ENCODE data around the gene INSL3.
A peak's percentile ranks its signal among the peaks of the same experiment; 100 is the strongest.

The INSL3 gene

GRCh38 chr19:17835182-17836006 lies 14.1 kb upstream of the INSL3 start:
- no peak for TF ChIP-seq CTCF (IDR thresholded peaks at IDR 0.05; ENCODE audit: low read depth, low read length)
- no peak overlapping the region for H3K27ac ChIP-seq
- no peaks in the 10 kb centered on the region for H3K9me3 ChIP-seq (ENCODE audit: severe bottlenecking)
- H3K4me3 ChIP-seq (ENCODE audit: low read depth, low read length) = no peak overlapping the region
- H3K36me3 ChIP-seq = no peaks in the 10 kb centered on the region
- no peak for DNase-seq
- no peaks in the 10 kb centered on the region for H3K27me3 ChIP-seq (ENCODE audit: insufficient read depth, low read depth, severe bottlenecking)

- Histone ChIP-seq H3K36me3 (no peaks in the 10 kb centered on the region), H3K27me3 (ENCODE audit: insufficient read depth, low read depth, severe bottlenecking) (no peaks in the 10 kb centered on the region), H3K27ac (no peak overlapping the region), H3K9me3 (ENCODE audit: severe bottlenecking) (no peaks in the 10 kb centered on the region), H3K4me3 (ENCODE audit: low read depth, low read length) (no peak overlapping the region)
- DNase-seq = peak; percentile 18
- TF ChIP-seq CTCF (IDR thresholded peaks at IDR 0.05; ENCODE audit: low read depth, low read length) = peak; percentile 32; the same call in 1 of the 2 replicates
Measured at GRCh38 chr19:17834350-17835181, 13.2 kb upstream of the INSL3 start.

GRCh38 chr19:17832443-17833208 lies 11.3 kb upstream of the INSL3 start:
- DNase-seq = no peak
- no peaks in the 10 kb centered on the region for H3K9me3 ChIP-seq (ENCODE audit: severe bottlenecking)
- H3K27ac ChIP-seq = no peak overlapping the region
- no peaks in the 10 kb centered on the region for H3K36me3 ChIP-seq
- TF ChIP-seq CTCF (IDR thresholded peaks at IDR 0.05; ENCODE audit: low read depth, low read length) = no peak
- H3K27me3 ChIP-seq (ENCODE audit: insufficient read depth, low read depth, severe bottlenecking) = no peaks in the 10 kb centered on the region
- H3K4me3 ChIP-seq (ENCODE audit: low read depth, low read length) = no peak overlapping the region

GRCh38 chr19:17831419-17831888 lies 10.1 kb upstream of the INSL3 start:
- DNase-seq = no peak
- no peak for TF ChIP-seq CTCF (IDR thresholded peaks at IDR 0.05; ENCODE audit: low read depth, low read length)
- Histone ChIP-seq H3K4me3 (ENCODE audit: low read depth, low read length) (peak overlapping the region; percentile 30), H3K27me3 (ENCODE audit: insufficient read depth, low read depth, severe bottlenecking) (no peaks in the 10 kb centered on the region), H3K9me3 (ENCODE audit: severe bottlenecking) (no peaks in the 10 kb centered on the region), H3K27ac (no peak overlapping the region), H3K36me3 (no peaks in the 10 kb centered on the region)

GRCh38 chr19:17830567-17831418 lies 9.5 kb upstream of the INSL3 start:
- H3K9me3 ChIP-seq (ENCODE audit: severe bottlenecking) = no peaks in the 10 kb centered on the region
- H3K4me3 ChIP-seq (ENCODE audit: low read depth, low read length) = peak overlapping the region; percentile 40
- peak overlapping the region; percentile 60 for H3K27ac ChIP-seq
- H3K27me3 ChIP-seq (ENCODE audit: insufficient read depth, low read depth, severe bottlenecking) = no peaks in the 10 kb centered on the region
- no peaks in the 10 kb centered on the region for H3K36me3 ChIP-seq
- peak; percentile 82 for DNase-seq
- TF ChIP-seq CTCF (IDR thresholded peaks at IDR 0.05; ENCODE audit: low read depth, low read length) = no peak
